MM.1S (cell line): ENCODE data around the gene SPATC1L.

Experiments
- DNase-seq: peaks from one replicate; pipeline ENCODE4 v3.0.0-alpha.2; 2015
- H2AFZ ChIP-seq: fragments of 300-600 bp; sonication (generic); 2 replicates; pipeline ENCODE4 v1.6.0; 2016; ENCODE audit warnings: antibody characterized with exemption, low read length
- H3F3A ChIP-seq: fragments of 300-600 bp; sonication (generic); 2 replicates; pipeline ENCODE4 v1.6.1; 2016; ENCODE audit warnings: mild to moderate bottlenecking, antibody characterized with exemption, low read length, moderate library complexity, mixed read lengths; ENCODE audit not compliant: insufficient read depth
- H3K27ac ChIP-seq: fragments of 300-600 bp; sonication (generic); 2 replicates; pipeline ENCODE4 v1.5.1; 2016; ENCODE audit warnings: mild to moderate bottlenecking, low read length
- H3K27me3 ChIP-seq: fragments of 300-600 bp; sonication (generic); replicated peaks from 2 replicates; pipeline ENCODE4 v1.6.0; 2016; ENCODE audit warnings: low read length; ENCODE audit not compliant: insufficient read depth
- H3K36me3 ChIP-seq: fragments of 300-600 bp; sonication (generic); replicated peaks from 2 replicates; pipeline ENCODE4 v1.6.1; 2016; ENCODE audit warnings: mild to moderate bottlenecking, low read length, mixed read lengths; ENCODE audit not compliant: insufficient read depth
- H3K4me1 ChIP-seq: fragments of 300-600 bp; sonication (generic); 2 replicates; pipeline ENCODE4 v1.6.1; 2016; ENCODE audit warnings: low read length, mixed read lengths
- H3K4me2 ChIP-seq: fragments of 300-600 bp; sonication (generic); 2 replicates; pipeline ENCODE4 v1.6.0; 2016; ENCODE audit warnings: low read depth, low read length
- H3K4me3 ChIP-seq: fragments of 300-600 bp; sonication (generic); 2 replicates; pipeline ENCODE4 v1.5.1; 2016; ENCODE audit warnings: low read length, mixed read lengths
- H3K79me2 ChIP-seq: fragments of 300-600 bp; sonication (generic); 2 replicates; pipeline ENCODE4 v1.6.1; 2016; ENCODE audit warnings: mixed run types, low read length, mixed read lengths
- H3K9ac ChIP-seq: fragments of 300-600 bp; sonication (generic); 2 replicates; pipeline ENCODE4 v1.6.1; 2016; ENCODE audit warnings: low read length, mixed read lengths
- H3K9me2 ChIP-seq: fragments of 300-600 bp; sonication (generic); replicated peaks from 2 replicates; pipeline ENCODE4 v1.6.1; 2016; ENCODE audit warnings: mild to moderate bottlenecking, low read length, mixed read lengths; ENCODE audit not compliant: insufficient read depth
- H3K9me3 ChIP-seq: fragments of 300-600 bp; sonication (generic); replicated peaks from 2 replicates; pipeline ENCODE4 v1.6.1; 2016; ENCODE audit warnings: mild to moderate bottlenecking, low read length, mixed read lengths; ENCODE audit not compliant: insufficient read depth
- H4K20me1 ChIP-seq: fragments of 300-600 bp; sonication (generic); 2 replicates; pipeline ENCODE4 v1.6.1; 2016; ENCODE audit warnings: mild to moderate bottlenecking, low read length, moderate library complexity, mixed read lengths; ENCODE audit not compliant: insufficient read depth
- EZH2 ChIP-seq: fragments of 300-600 bp; sonication (generic); optimal IDR thresholded peaks from 2 replicates; pipeline ENCODE3; 2017; ENCODE audit warnings: low read depth, mild to moderate bottlenecking, antibody characterized with exemption, low read length, mixed read lengths
- EZH2phosphoT487 ChIP-seq: fragments of 300-600 bp; sonication (generic); IDR thresholded peaks from 2 replicates; pipeline ENCODE4 v1.6.1; 2018; ENCODE audit warnings: antibody characterized with exemption, low read length
- TF ChIP-seq, protein P1 (sequence below): fragments of 300-600 bp; sonication (generic); IDR thresholded peaks from 2 replicates; pipeline ENCODE4 v1.5.1; 2016; ENCODE audit warnings: antibody characterized with exemption, low read length, mixed read lengths

SPATC1L gene

DNA sequence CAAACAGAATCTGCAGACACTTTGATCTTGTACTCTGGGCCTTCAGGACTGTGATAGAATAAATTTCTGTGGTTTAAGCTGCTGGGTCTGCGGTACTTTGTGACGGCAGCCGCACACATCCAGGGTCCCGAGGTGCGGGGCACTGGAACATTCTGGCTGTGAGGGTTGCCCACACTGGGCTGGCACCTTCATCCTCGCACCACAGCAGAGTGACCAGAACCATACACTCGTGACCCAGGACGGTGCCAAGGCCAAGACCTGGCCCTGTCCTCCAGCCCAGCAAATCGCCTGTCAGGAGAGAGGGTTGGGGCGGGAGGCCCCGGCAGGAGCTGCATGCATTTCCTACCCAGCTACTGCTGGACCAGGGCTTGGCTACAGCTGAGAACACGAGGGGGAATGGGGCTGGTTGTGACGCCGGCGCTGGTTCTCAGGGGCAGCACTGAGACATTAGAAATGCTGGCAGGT lies 26.2 kb downstream of the SPATC1L start:
- Histone ChIP-seq H3K4me3 (no peak overlapping the region), H3K4me2 (no peak overlapping the region), H3K9ac (no peak overlapping the region), H3K9me2 (no peaks in the 10 kb centered on the region), H3K27me3 (peaks cover 2% of the 10 kb centered on the region), H3K4me1 (no peaks in the 10 kb centered on the region), H3K27ac (no peak overlapping the region), H3K9me3 (no peaks in the 10 kb centered on the region), H2AFZ (no peak overlapping the region), H3K36me3 (no peaks in the 10 kb centered on the region), H3K79me2 (no peaks in the 10 kb centered on the region), H4K20me1 (no peaks in the 10 kb centered on the region), H3F3A (no peaks in the 10 kb centered on the region)
- DNase-seq: no peak
- TF ChIP-seq, protein P1, sequence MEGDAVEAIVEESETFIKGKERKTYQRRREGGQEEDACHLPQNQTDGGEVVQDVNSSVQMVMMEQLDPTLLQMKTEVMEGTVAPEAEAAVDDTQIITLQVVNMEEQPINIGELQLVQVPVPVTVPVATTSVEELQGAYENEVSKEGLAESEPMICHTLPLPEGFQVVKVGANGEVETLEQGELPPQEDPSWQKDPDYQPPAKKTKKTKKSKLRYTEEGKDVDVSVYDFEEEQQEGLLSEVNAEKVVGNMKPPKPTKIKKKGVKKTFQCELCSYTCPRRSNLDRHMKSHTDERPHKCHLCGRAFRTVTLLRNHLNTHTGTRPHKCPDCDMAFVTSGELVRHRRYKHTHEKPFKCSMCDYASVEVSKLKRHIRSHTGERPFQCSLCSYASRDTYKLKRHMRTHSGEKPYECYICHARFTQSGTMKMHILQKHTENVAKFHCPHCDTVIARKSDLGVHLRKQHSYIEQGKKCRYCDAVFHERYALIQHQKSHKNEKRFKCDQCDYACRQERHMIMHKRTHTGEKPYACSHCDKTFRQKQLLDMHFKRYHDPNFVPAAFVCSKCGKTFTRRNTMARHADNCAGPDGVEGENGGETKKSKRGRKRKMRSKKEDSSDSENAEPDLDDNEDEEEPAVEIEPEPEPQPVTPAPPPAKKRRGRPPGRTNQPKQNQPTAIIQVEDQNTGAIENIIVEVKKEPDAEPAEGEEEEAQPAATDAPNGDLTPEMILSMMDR: no peak
- no peak for TF ChIP-seq EZH2phosphoT487
- TF ChIP-seq EZH2: no peak

DNA sequence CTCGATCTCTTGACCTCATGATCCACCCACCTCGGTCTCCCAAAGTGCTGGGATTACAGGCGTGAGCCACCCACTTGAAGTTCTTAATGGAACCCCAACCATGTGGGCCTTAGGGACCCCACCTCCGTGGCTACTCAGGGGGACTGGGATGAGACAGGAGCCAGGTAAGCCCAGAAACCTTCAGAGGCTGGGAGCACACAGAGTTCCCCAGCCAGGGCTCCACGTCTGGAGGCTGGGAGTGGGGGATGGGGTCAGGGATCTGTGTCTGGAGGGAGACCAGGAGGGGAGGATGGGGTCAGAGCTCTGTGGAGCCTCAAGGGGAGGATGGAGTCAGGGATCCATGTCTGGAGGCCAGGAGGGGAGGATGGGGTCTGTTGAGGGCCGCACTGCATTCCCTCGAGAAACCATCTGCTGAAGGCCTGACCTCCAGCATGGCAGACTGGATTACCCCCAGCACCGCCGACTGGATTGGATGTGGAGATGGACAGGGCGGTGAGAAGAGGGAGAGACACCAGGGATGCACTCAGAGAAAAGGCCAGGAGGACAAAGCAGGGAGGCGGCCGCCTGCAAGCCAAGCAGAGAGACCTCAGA lies 26.8 kb downstream of the SPATC1L start:
- Histone ChIP-seq H3K4me3 (no peak overlapping the region), H3K36me3 (no peaks in the 10 kb centered on the region), H3K27ac (no peak overlapping the region), H3K9me3 (no peaks in the 10 kb centered on the region), H2AFZ (no peak overlapping the region), H3K9me2 (no peaks in the 10 kb centered on the region), H4K20me1 (no peaks in the 10 kb centered on the region), H3K9ac (no peak overlapping the region), H3K27me3 (peaks cover 7% of the 10 kb centered on the region), H3F3A (no peaks in the 10 kb centered on the region), H3K4me1 (no peaks in the 10 kb centered on the region), H3K4me2 (no peak overlapping the region), H3K79me2 (no peaks in the 10 kb centered on the region)
- TF ChIP-seq EZH2 (no peak), EZH2phosphoT487 (no peak)
- TF ChIP-seq, protein P1: no peak
- DNase-seq: no peak

DNA sequence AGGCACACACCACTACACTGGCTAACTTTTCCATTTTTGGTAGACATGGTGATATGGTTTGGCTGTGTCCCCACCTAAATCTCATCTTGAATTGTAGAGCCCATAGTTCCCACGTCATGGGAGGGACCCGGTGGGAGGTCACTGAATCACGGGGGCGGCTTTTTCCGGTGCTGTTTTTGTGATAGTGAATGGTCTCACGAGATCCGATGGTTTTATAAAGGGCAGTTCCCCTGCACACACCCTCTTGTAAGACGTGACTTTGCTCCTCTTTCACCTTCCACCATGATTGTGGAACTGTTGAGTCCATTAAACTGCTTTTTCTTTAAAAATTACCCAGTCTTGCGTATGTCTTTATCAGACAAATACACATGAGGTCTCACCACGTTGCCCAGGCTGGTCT lies 27.6 kb downstream of the SPATC1L start:
- Histone ChIP-seq H4K20me1 (no peaks in the 10 kb centered on the region), H3K27ac (no peak overlapping the region), H3K36me3 (no peaks in the 10 kb centered on the region), H2AFZ (no peak overlapping the region), H3K9me3 (no peaks in the 10 kb centered on the region), H3K4me1 (no peaks in the 10 kb centered on the region), H3K9me2 (no peaks in the 10 kb centered on the region), H3K4me3 (no peak overlapping the region), H3K27me3 (peaks cover 15% of the 10 kb centered on the region), H3K9ac (no peak overlapping the region), H3F3A (no peaks in the 10 kb centered on the region), H3K4me2 (no peak overlapping the region), H3K79me2 (no peaks in the 10 kb centered on the region)
- no peak for DNase-seq
- TF ChIP-seq, protein P1: no peak
- no peak for TF ChIP-seq EZH2phosphoT487
- TF ChIP-seq EZH2: no peak
